ENCODE measurements around the gene ENTREP1.

Gene ENTREP1

GRCh38 chr9:69322256-69322655 lies 2.8 kb upstream of the ENTREP1 start:
- ATAC-seq, result no peak
- no peak for DNase-seq

GRCh38 chr9:69323861-69324260 lies 1.2 kb upstream of the ENTREP1 start:
- DNase-seq, result no peak
- no peak for ATAC-seq

- DNase-seq, result no peak
These were observed 596 bp downstream of the ENTREP1 start for GRCh38 chr9:69325409-69326212.

GRCh38 chr9:69326261-69326660 lies 1.2 kb downstream of the ENTREP1 start:
- ATAC-seq, result no peak
- no peak for DNase-seq

More at GRCh38 chr9:69325409-69326212, 596 bp downstream of the ENTREP1 start:
- peak; percentile 19 for ATAC-seq

GRCh38 chr9:69330580-69330979 lies 5.6 kb downstream of the ENTREP1 start:
- no peak for DNase-seq
- no peak for ATAC-seq

- DNase-seq (no peak), ATAC-seq (no peak)
These were observed 6.4 kb downstream of the ENTREP1 start for GRCh38 chr9:69331444-69331843.

- DNase-seq (no peak), ATAC-seq (no peak)
These were observed 7.2 kb downstream of the ENTREP1 start for GRCh38 chr9:69332067-69332685.

- no peak for DNase-seq
- no peak for ATAC-seq
These were observed 8.7 kb downstream of the ENTREP1 start for GRCh38 chr9:69333716-69334115.

GRCh38 chr9:69334317-69334716 lies 9.3 kb downstream of the ENTREP1 start:
- ATAC-seq, result no peak
- no peak for DNase-seq

GRCh38 chr9:69339620-69340019 lies 14.6 kb downstream of the ENTREP1 start:
- no peak for DNase-seq
- ATAC-seq, result no peak

- no peak for DNase-seq
- ATAC-seq, result no peak
These were observed 15.6 kb downstream of the ENTREP1 start for GRCh38 chr9:69340631-69341030.

- ATAC-seq, result no peak
- DNase-seq, result no peak
These were observed 17.8 kb downstream of the ENTREP1 start for GRCh38 chr9:69342769-69343168.

GRCh38 chr9:69344459-69344858 lies 19.4 kb downstream of the ENTREP1 start:
- DNase-seq, result no peak
- ATAC-seq, result no peak

GRCh38 chr9:69346596-69347390 lies 21.8 kb downstream of the ENTREP1 start:
- ATAC-seq, result no peak
- DNase-seq, result no peak

- ATAC-seq (no peak), DNase-seq (no peak)
These were observed 22.6 kb downstream of the ENTREP1 start for GRCh38 chr9:69347607-69348006.

- no peak for ATAC-seq
These were observed 26.2 kb downstream of the ENTREP1 start for GRCh38 chr9:69351227-69351626.

GRCh38 chr9:69355232-69355631 lies 30.2 kb downstream of the ENTREP1 start:
- DNase-seq, result no peak
- no peak for ATAC-seq

More at GRCh38 chr9:69351227-69351626, 26.2 kb downstream of the ENTREP1 start:
- DNase-seq, result no peak

- DNase-seq (no peak), ATAC-seq (no peak)
These were observed 32.2 kb downstream of the ENTREP1 start for GRCh38 chr9:69357030-69357775.

GRCh38 chr9:69357821-69358220 lies 32.8 kb downstream of the ENTREP1 start:
- DNase-seq (no peak), ATAC-seq (no peak)

GRCh38 chr9:69363191-69363590 lies 38.2 kb downstream of the ENTREP1 start:
- no peak for DNase-seq
- no peak for ATAC-seq

- no peak for ATAC-seq
- no peak for DNase-seq
These were observed 39.6 kb downstream of the ENTREP1 start for GRCh38 chr9:69364510-69365150.

GRCh38 chr9:69370430-69370829 lies 45.4 kb downstream of the ENTREP1 start:
- DNase-seq, result no peak

More at GRCh38 chr9:69370430-69370829, 45.4 kb downstream of the ENTREP1 start:
- ATAC-seq, result no peak

All from stimulated activated naive CD8-positive, alpha-beta T cell treated with anti-CD3 and anti-CD28 coated beads, Interleukin-15, Interleukin-2, amounts not matched to agents 100 U/mL and 50 U/mL, for 24 hours (primary cell).